Stimulated activated CD4-positive, alpha-beta T cell treated with anti-CD3 and anti-CD28 coated beads, TNF-alpha, amount 100 ng/mL, for 24 hours (primary cell): ENCODE measurements around the gene LDHAL6A.

Experiments used
- DNase-seq, 3 experiments: peaks; one replicate each; pipeline ENCODE4 v3.0.0-alpha.2; 2020; ENCODE audit warnings: low read depth in 3 of 3

The LDHAL6A gene

DNA sequence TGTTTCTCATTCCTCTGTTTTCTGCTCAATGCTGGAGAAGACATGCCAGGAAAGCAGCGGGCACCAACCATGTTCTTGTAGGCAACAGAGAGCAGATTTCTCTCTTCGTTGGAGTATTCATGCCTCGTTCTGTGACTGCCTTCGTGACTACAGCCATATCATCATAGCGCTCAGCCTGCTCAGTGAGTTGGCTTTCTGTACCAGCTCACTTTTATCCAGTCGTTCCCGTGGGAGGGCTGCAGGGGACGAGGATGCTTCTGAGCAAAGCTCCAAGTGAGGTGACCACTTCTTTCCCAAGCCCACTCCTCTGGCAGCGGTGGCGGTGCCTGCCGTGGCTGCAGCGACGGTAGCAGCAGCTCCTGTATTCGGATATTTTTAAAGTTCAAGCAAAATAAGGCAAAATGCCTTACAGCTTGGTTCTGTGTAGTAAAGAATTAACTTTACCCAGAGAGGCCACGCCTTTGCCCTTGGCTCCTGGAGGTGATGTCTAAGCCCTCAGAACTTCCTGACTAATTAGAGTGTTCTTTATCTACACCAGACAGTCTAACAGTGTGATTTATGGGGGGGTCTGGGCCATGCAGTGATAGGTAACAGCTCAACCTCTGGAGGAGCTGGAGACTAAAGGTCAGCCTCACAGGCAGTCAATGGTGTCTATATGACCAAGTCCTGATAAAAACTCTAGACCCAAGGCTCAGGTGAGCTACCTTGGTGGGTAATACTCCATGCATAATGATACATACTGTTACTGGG is 35.3 kb downstream of the LDHAL6A start:
- DNase-seq, result no peak

DNA sequence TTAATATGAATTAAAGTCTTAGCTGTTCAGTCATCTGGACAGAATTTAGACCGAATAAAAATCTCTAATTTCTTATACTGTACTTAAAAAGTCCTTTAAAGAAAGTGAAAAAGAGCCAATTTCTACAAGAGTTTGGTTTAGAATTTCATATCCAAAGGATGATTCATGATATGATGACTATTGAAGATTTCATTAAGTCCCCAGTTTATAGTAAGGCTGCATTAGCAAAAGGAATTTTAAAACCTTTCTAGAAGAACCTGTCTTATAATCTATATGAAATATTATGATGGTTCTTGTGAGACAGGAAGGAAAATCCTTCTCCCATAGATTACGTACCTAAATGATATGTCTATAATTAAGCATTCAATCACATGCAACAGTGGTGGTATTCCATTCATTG is 36.3 kb downstream of the LDHAL6A start:
- no peak for DNase-seq

DNA sequence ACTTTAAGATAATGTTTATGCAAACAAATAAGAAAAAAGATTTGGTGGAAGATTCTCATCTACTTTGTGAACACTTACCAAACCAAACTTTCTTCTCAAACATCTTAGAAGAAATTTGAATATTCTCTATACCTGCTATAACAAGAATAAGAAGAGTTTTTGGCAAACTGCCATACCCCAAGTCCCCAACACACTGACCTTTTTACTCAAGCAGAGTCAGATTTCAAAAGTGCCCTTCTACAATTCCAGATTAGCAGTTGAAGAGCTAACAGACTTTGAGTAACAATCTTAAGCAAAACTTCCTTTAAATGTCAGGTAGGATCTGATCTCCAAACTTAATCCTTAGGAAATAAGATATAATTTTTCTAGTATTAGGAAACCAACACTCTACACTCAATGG is 37.2 kb downstream of the LDHAL6A start:
- no peak for DNase-seq

GRCh38 chr11:18493310-18493709 is 37.7 kb downstream of the LDHAL6A start:
- no peak for DNase-seq

GRCh38 chr11:18495271-18495670 is 39.6 kb downstream of the LDHAL6A start:
- DNase-seq, result no peak

- DNase-seq, result no peak
Observed at GRCh38 chr11:18495703-18496102, 40.0 kb downstream of the LDHAL6A start.

DNA sequence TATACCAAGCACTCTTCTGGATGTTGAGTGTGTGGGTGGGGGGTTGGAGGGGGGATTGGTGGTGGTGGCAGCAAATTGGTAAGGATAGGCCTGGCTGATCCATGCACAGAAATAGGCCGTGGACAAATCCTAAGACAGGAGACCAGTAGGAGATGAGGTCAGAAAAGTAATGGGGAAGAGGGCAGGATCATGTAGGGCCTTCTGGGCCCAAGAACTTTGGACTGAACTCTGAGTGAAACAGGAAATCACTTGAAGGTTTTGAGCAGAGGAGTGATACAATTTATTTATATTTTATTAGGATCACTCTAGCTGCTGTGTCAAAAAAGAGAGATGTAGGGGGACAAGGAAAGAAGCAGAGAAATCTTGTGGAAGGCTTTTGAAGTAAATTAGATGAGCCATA is 42.4 kb downstream of the LDHAL6A start:
- DNase-seq, result no peak

- DNase-seq, result no peak
Observed at GRCh38 chr11:18501629-18502028, 46.0 kb downstream of the LDHAL6A start.

- DNase-seq, result no peak
Observed at GRCh38 chr11:18502352-18502751, 46.7 kb downstream of the LDHAL6A start.

DNA sequence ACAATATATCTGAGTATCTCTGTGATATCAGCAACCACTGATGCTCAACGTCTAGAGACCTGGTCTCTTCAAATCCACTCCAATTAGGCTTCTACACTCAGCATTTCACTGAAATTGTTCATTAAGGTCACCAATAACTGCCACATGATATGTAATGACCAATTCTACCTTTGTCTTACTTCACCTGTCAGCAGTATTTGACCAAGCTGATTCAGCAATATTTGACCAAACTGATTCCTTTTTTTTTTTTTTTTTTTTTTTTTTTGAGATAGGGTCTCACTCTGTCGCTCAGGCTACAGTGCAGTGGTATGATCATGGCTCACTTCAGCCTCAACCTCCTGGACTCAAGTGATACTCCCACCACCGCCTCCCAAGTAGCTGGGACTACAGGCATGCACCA is 65.5 kb downstream of the LDHAL6A start:
- DNase-seq, result no peak

GRCh38 chr11:18522388-18522787 is 66.7 kb downstream of the LDHAL6A start:
- DNase-seq, result no peak

DNA sequence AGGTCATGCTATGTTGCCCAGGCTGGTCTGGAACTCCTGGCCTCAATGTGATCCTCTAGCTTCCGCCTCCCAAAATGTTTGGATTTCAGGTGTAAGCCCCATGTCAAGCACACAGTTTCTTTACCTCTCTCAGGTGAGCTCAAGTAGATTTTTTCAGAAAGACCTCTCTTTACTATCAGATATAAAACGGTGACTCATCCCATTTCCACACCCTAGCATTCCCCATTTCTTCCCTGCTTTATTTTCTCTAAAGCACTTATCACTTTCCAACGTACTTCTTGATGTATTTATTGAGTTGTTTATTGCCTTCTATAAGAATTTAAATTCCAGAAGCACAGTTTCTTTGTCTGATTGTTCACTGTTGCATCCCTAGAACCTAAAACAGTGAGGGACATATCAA is 67.4 kb downstream of the LDHAL6A start:
- no peak for DNase-seq

DNA sequence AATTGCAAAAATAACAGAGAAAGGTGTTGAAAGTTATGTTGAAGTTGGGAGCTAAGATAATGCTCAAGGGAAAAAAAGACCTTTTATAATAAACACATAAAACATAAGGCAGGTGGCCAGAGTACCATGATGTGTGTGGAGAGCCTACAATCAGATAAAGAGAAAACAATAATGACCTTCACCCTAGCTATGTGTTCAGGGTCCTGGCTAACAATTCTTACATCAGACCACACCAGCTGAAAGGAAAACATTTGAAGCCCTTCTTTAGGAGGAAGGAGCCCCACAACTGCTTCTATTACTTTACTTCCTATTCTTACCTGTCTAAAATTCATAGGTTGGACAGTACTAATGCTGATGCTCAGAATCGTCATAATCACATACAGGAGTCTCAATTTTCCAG is 68.6 kb downstream of the LDHAL6A start:
- DNase-seq, result no peak

DNA sequence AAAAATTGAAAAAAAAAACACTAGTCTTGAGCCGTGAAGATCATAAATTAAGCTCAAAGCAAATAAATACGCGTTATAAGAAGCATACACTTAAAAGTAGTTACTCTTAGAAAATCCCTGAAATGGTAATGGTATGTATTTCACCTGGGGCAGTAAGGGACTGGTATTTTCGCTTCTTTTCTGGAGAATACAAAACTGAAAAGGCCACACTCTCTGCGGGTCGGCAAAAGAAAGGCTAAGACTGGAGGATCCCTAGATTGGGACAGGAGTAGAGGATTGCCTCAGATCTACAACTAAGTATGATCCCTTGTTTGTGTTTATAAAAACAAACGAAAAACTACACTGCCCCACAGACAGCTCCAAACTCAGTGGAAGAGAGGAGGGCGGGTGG is 70.5 kb downstream of the LDHAL6A start:
- no peak for DNase-seq

- peak; percentile 83 to 93 (median 89) for DNase-seq
Observed at GRCh38 chr11:18526521-18527296, 71.1 kb downstream of the LDHAL6A start, which contains the start of gene TSG101. Gene TSG101 (minus strand): TSS chr11:18526942. CDS start chr11:18526816, 126 bp downstream.

GRCh38 chr11:18527512-18527911 is 71.9 kb downstream of the LDHAL6A start:
- no peak for DNase-seq
